CD4-positive, alpha-beta memory T cell (primary cell): ENCODE results near the gene MED16. TPM values are rescaled to one million over a fixed set of nuclear protein-coding genes. Genes with fewer than 3 reads are reported as not detected.

Experiments used
- CTCF ChIA-PET: fragments of 350-600 bp; sonication (Branson Sonifier 250); formaldehyde crosslinking; loops from one replicate; lab custom pipeline; 2021; ENCODE audit warnings: inconsistent platforms; ENCODE audit not compliant: partially characterized antibody; lab: Charles Lee
- POLR2A ChIA-PET: fragments of 350-600 bp; sonication (Branson Sonifier 250); formaldehyde crosslinking; loops from one replicate; lab custom pipeline; 2021; ENCODE audit not compliant: partially characterized antibody; lab: Charles Lee
- DNase-seq, 5 donors: peaks; one replicate each; pipeline versions ENCODE4 v3.0.0 to v3.0.0-alpha.2; 2020 to 2022; ENCODE audit warnings: mixed read lengths in 1 of 5
- H3K27ac ChIP-seq: one replicate; pipeline ENCODE4 v1.7.0; 2013; ENCODE audit warnings: low read depth, low read length
- H3K27me3 ChIP-seq: 2 replicates; pipeline ENCODE4 v1.7.0; 2013; ENCODE audit warnings: mild to moderate bottlenecking, low read length, moderate library complexity; ENCODE audit not compliant: insufficient read depth
- H3K36me3 ChIP-seq: 2 replicates; pipeline ENCODE4 v1.7.0; 2013; ENCODE audit warnings: mild to moderate bottlenecking, low read length, moderate library complexity; ENCODE audit not compliant: insufficient read depth
- H3K4me1 ChIP-seq: 2 replicates; pipeline ENCODE4 v1.7.0; 2013; ENCODE audit warnings: mild to moderate bottlenecking, low read length, moderate library complexity; ENCODE audit not compliant: insufficient read depth
- H3K4me3 ChIP-seq, 2 donors: one replicate each; pipeline ENCODE4 v1.7.0; 2013; ENCODE audit warnings: low read length in 2 of 2, mild to moderate bottlenecking in 1 of 2
- H3K9me3 ChIP-seq, 2 donors: one replicate each; pipeline ENCODE4 v1.7.0; 2013; ENCODE audit warnings: low read length in 2 of 2, control low read depth in 1 of 2; ENCODE audit not compliant: control insufficient read depth in 1 of 2
- H3K27ac Mint-ChIP-seq, 7 donors: one replicate each; pipeline ENCODE4 v1.8.0; 2020 to 2021; ENCODE audit warnings: mixed read lengths in 7 of 7, mild to moderate bottlenecking in 6 of 7, inconsistent platforms in 3 of 7, moderate library complexity in 3 of 7
- H3K27me3 Mint-ChIP-seq, 2 donors: one replicate each; pipeline ENCODE4 v1.8.0; 2020 to 2021; ENCODE audit warnings: mixed read lengths in 2 of 2
- H3K36me3 Mint-ChIP-seq, 2 donors: one replicate each; pipeline ENCODE4 v1.8.0; 2020 to 2021; ENCODE audit warnings: mixed read lengths in 2 of 2, inconsistent platforms in 1 of 2, mild to moderate bottlenecking in 1 of 2
- H3K4me1 Mint-ChIP-seq, 4 donors: one replicate each; pipeline ENCODE4 v1.8.0; 2020 to 2021; ENCODE audit warnings: mixed read lengths in 4 of 4, mild to moderate bottlenecking in 1 of 4
- H3K4me3 Mint-ChIP-seq, 8 donors: one replicate each; pipeline ENCODE4 v1.8.0; 2020 to 2021; ENCODE audit warnings: mixed read lengths in 8 of 8, mild to moderate bottlenecking in 7 of 8, moderate library complexity in 6 of 8, inconsistent platforms in 3 of 8
- H3K9me3 Mint-ChIP-seq, 8 donors: one replicate each; pipeline ENCODE4 v1.8.0; 2020 to 2021; ENCODE audit warnings: mixed read lengths in 8 of 8, mild to moderate bottlenecking in 5 of 8, inconsistent platforms in 3 of 8, moderate library complexity in 1 of 8
- intact Hi-C: fragments of 100-400 bp; cut with micrococcal nuclease; formaldehyde crosslinking; loops from one replicate; pipeline ENCODE4 v1.15.1; 2023
- polyA plus RNA-seq, 2 donors: library from polyadenylated mRNA; unstranded; fragments of 300-500 nt; fragmentation: Illumina TruSeq; gene quantifications; one replicate each; pipeline ENCODE4 v1.2.3, GENCODE V29; 2021
- total RNA-seq, 2 experiments: library from RNA; stranded (reverse); gene quantifications; one replicate each; pipeline ENCODE4 v1.2.3, GENCODE V29; 2021

MED16 gene
- total and polyA plus RNA-seq, 4 experiments from 2014 or later = 48.6 to 125 (median 70.0) TPM

- H3K27me3 ChIP-seq = no peaks in the 10 kb centered on the region
- H3K4me1 Mint-ChIP-seq = peaks cover 19 to 56% (median 39%) of the 10 kb centered on the region in 4 donors
- no peaks in the 10 kb centered on the region for H3K9me3 ChIP-seq
- H3K36me3 ChIP-seq = no peaks in the 10 kb centered on the region
- ChIA-PET CTCF (no interaction called here), POLR2A (interaction anchor here (6.7 to 7.9 kb wide), 3 partner anchors 8 to 48 kb away, joined by 52 to 252 read pairs (median 60); partner anchors contain the start of genes MED16 and RNU6-9)
- peaks cover 0 to 2% of the 10 kb centered on the region in 2 donors for H3K27me3 Mint-ChIP-seq
- peaks cover 14 to 15% of the 10 kb centered on the region in 2 donors for H3K36me3 Mint-ChIP-seq
- H3K4me3 Mint-ChIP-seq = peak overlapping the region; percentile 77 to 88 (median 82)
- intact Hi-C loops = no loop called here
- H3K9me3 Mint-ChIP-seq = peaks cover 0 to 2% (median 0%) of the 10 kb centered on the region in 8 donors
- DNase-seq = no peak
- H3K27ac Mint-ChIP-seq = peak overlapping the region; percentile 93 to 100 (median 94)
- H3K27ac ChIP-seq = peak overlapping the region; percentile 38
- H3K4me3 ChIP-seq = no peak overlapping the region
- H3K4me1 ChIP-seq = peaks cover 61% of the 10 kb centered on the region
Measured at GRCh38 chr19:911197-912033, 18.4 kb upstream of the MED16 start.

- H3K27me3 ChIP-seq = no peaks in the 10 kb centered on the region
- Mint-ChIP-seq H3K27me3 (no peaks in the 10 kb centered on the region), H3K27ac (peak overlapping the region; percentile 93 to 100 (median 100)), H3K9me3 (peaks cover 0 to 2% (median 0%) of the 10 kb centered on the region in 8 donors), H3K36me3 (peaks cover 14 to 20% of the 10 kb centered on the region in 2 donors), H3K4me1 (peaks cover 19 to 72% (median 44%) of the 10 kb centered on the region in 4 donors), H3K4me3 (peak overlapping the region; percentile 43 to 89 (median 62))
- CTCF ChIA-PET = interaction anchor here (0.7 to 4.2 kb wide), 8 partner anchors 9 to 77 kb away, joined by 3 to 23 read pairs (median 4); partner anchors contain the start of gene WDR18
- H3K27ac ChIP-seq = peak overlapping the region; percentile 89
- no peak overlapping the region for H3K4me3 ChIP-seq
- peaks cover 5% of the 10 kb centered on the region for H3K36me3 ChIP-seq
- no peaks in the 10 kb centered on the region for H3K9me3 ChIP-seq
- POLR2A ChIA-PET = interaction anchor here (0.7 to 7.9 kb wide), 11 partner anchors 11 to 362 kb away, joined by 3 to 252 read pairs (median 4); partner anchors contain the start of genes CIRBP, MED16 and RNU6-9
- DNase-seq = no peak
- intact Hi-C loops = no loop called here
- H3K4me1 ChIP-seq = peaks cover 70% of the 10 kb centered on the region
Measured at GRCh38 chr19:907183-907853, 14.3 kb upstream of the MED16 start.

GRCh38 chr19:906480-906879, 13.5 kb upstream of the MED16 start:
- peaks cover 5% of the 10 kb centered on the region for H3K36me3 ChIP-seq
- peaks cover 19 to 74% (median 44%) of the 10 kb centered on the region in 4 donors for H3K4me1 Mint-ChIP-seq
- peaks cover 0 to 2% (median 0%) of the 10 kb centered on the region in 8 donors for H3K9me3 Mint-ChIP-seq
- no peak for DNase-seq
- H3K27ac Mint-ChIP-seq = peak overlapping the region; percentile 93 to 100 (median 100)
- peak overlapping the region; percentile 89 for H3K27ac ChIP-seq
- ChIA-PET POLR2A (interaction anchor here (0.7 to 7.9 kb wide), 8 partner anchors 10 to 363 kb away, joined by 3 to 252 read pairs (median 6); partner anchors contain the start of genes CIRBP, MED16 and RNU6-9), CTCF (interaction anchor here (1.1 to 4.2 kb wide), 5 partner anchors 9 to 78 kb away, joined by 3 to 23 read pairs (median 5); partner anchors contain the start of gene WDR18)
- peaks cover 67% of the 10 kb centered on the region for H3K4me1 ChIP-seq
- intact Hi-C loops = no loop called here
- peaks cover 14 to 20% of the 10 kb centered on the region in 2 donors for H3K36me3 Mint-ChIP-seq
- H3K27me3 ChIP-seq = no peaks in the 10 kb centered on the region
- peak overlapping the region; percentile 31 to 76 (median 62) for H3K4me3 Mint-ChIP-seq
- H3K9me3 ChIP-seq = no peaks in the 10 kb centered on the region
- no peak overlapping the region for H3K4me3 ChIP-seq
- no peaks in the 10 kb centered on the region for H3K27me3 Mint-ChIP-seq

- intact Hi-C loops = no loop called here
- peaks cover 16% of the 10 kb centered on the region for H3K36me3 ChIP-seq
- H3K9me3 Mint-ChIP-seq = peaks cover 0 to under 1% (median 0%) of the 10 kb centered on the region in 8 donors
- peaks cover 15 to 68% (median 36%) of the 10 kb centered on the region in 4 donors for H3K4me1 Mint-ChIP-seq
- no peaks in the 10 kb centered on the region for H3K9me3 ChIP-seq
- H3K36me3 Mint-ChIP-seq = peaks cover 9 to 24% of the 10 kb centered on the region in 2 donors
- H3K27ac ChIP-seq = no peak overlapping the region
- DNase-seq = no peak
- no peaks in the 10 kb centered on the region for H3K27me3 ChIP-seq
- peak overlapping the region in 1 of 8 donors; percentile 25 for H3K4me3 Mint-ChIP-seq
- peaks cover 63% of the 10 kb centered on the region for H3K4me1 ChIP-seq
- ChIA-PET POLR2A (interaction anchor here (0.6 to 7.9 kb wide), 4 partner anchors 8 to 365 kb away, joined by 4 to 252 read pairs (median 32); partner anchors contain the start of genes MED16 and RNU6-9), CTCF (interaction anchor here (1.4 kb wide), 1 partner anchor 11 kb away, joined by 5 read pairs; the partner anchor contains the start of genes MED16 and RNU6-9)
- H3K27me3 Mint-ChIP-seq = no peaks in the 10 kb centered on the region
- no peak overlapping the region for H3K4me3 ChIP-seq
- H3K27ac Mint-ChIP-seq = peak overlapping the region in 6 of 7 donors; percentile 53 to 100 (median 64)
Measured at GRCh38 chr19:904545-904944, 11.6 kb upstream of the MED16 start.

- Histone ChIP-seq H3K36me3 (peaks cover 24% of the 10 kb centered on the region), H3K27me3 (no peaks in the 10 kb centered on the region), H3K9me3 (no peaks in the 10 kb centered on the region), H3K27ac (no peak overlapping the region), H3K4me1 (peaks cover 53% of the 10 kb centered on the region), H3K4me3 (no peak overlapping the region)
- POLR2A ChIA-PET = interaction anchor here (1.3 to 2.9 kb wide), 3 partner anchors 10 to 366 kb away, joined by 4 to 29 read pairs (median 4); partner anchors contain the start of genes KISS1R, MED16 and RNU6-9
- Mint-ChIP-seq H3K4me1 (peaks cover 7 to 56% (median 26%) of the 10 kb centered on the region in 4 donors), H3K4me3 (no peak overlapping the region), H3K9me3 (peaks cover 0 to 1% (median 0%) of the 10 kb centered on the region in 8 donors), H3K27ac (no peak overlapping the region), H3K27me3 (no peaks in the 10 kb centered on the region), H3K36me3 (peaks cover 2 to 14% of the 10 kb centered on the region in 2 donors)
- CTCF ChIA-PET = interaction anchor here (1.0 to 1.4 kb wide), 3 partner anchors 10 to 39 kb away, joined by 3 to 10 read pairs (median 5); partner anchors contain the start of genes MED16 and RNU6-9
- DNase-seq = no peak
- intact Hi-C loops = no loop called here
Measured at GRCh38 chr19:903266-903797, 10.3 kb upstream of the MED16 start.

GRCh38 chr19:902446-903226, 9.6 kb upstream of the MED16 start:
- intact Hi-C loops = no loop called here
- Mint-ChIP-seq H3K36me3 (peaks cover 2 to 14% of the 10 kb centered on the region in 2 donors), H3K4me1 (peaks cover 6 to 49% (median 22%) of the 10 kb centered on the region in 4 donors), H3K27ac (peak overlapping the region in 4 of 7 donors; percentile 42 to 62 (median 52)), H3K9me3 (peaks cover 0 to 1% (median 0%) of the 10 kb centered on the region in 8 donors), H3K4me3 (no peak overlapping the region), H3K27me3 (no peaks in the 10 kb centered on the region)
- H3K4me3 ChIP-seq = no peak overlapping the region
- no peak overlapping the region for H3K27ac ChIP-seq
- H3K27me3 ChIP-seq = no peaks in the 10 kb centered on the region
- H3K36me3 ChIP-seq = peaks cover 24% of the 10 kb centered on the region
- peaks cover 46% of the 10 kb centered on the region for H3K4me1 ChIP-seq
- ChIA-PET POLR2A (interaction anchor here (1.3 to 2.9 kb wide), 3 partner anchors 9 to 367 kb away, joined by 4 to 29 read pairs (median 4); partner anchors contain the start of genes KISS1R, MED16 and RNU6-9), CTCF (interaction anchor here (1.0 to 1.4 kb wide), 3 partner anchors 15 to 39 kb away, joined by 3 to 10 read pairs (median 4); no protein-coding TSS in a partner anchor)
- no peak for DNase-seq
- H3K9me3 ChIP-seq = no peaks in the 10 kb centered on the region
